ENCODE measurements around the gene ZER1. TPM values are rescaled to one million over a fixed set of nuclear protein-coding genes. Genes with fewer than 3 reads are reported as not detected.

ZER1 gene
- total and polyA plus RNA-seq, 2 of the 4 experiments (the other 2 are of a cell fraction), result 7.7 to 34.9 TPM

- no peak overlapping the region for H3K27ac ChIP-seq (ENCODE audit: insufficient read depth, low read length)
- H4K5ac ChIP-seq (ENCODE audit: low read depth, low read length), result no peak overlapping the region
- H2BK15ac ChIP-seq (ENCODE audit: low read depth, low read length), result no peak overlapping the region
- H2BK5ac ChIP-seq (ENCODE audit: low read depth, low read length, poor library complexity, severe bottlenecking), result no peak overlapping the region
- no peaks in the 10 kb centered on the region for H3K9me1 ChIP-seq (ENCODE audit: insufficient read depth, low read length)
- in situ Hi-C loops (cut with MboI; ENCODE audit: low sequenced_read_pairs), result no loop called here
- no peak overlapping the region for H3K4me2 ChIP-seq (ENCODE audit: low read depth, low read length)
- H3K14ac ChIP-seq (replicated peaks; ENCODE audit: low read depth, low read length), result no peak overlapping the region
- H3K9ac ChIP-seq (ENCODE audit: low read depth, low read length), result no peak overlapping the region
- H3K79me1 ChIP-seq (ENCODE audit: low read depth in 1 of 2, low read length in 2 of 2), result no peaks in the 10 kb centered on the region
- no peak overlapping the region for H3K23ac ChIP-seq (ENCODE audit: low read depth, low read length)
- H2AK9ac ChIP-seq (replicated peaks; ENCODE audit: low read depth, low read length, poor library complexity), result no peak overlapping the region
- BruUV-seq (replicated peaks), result no TSS peak
- H2AK5ac ChIP-seq (ENCODE audit: low read depth, low read length), result no peak overlapping the region
- no peak overlapping the region for H3K4ac ChIP-seq (ENCODE audit: low read depth, low read length)
- no peaks in the 10 kb centered on the region for H3K9me3 ChIP-seq (ENCODE audit: control insufficient read depth, insufficient read depth, low read length)
- H4K20me1 ChIP-seq (ENCODE audit: insufficient read depth, low read length), result no peaks in the 10 kb centered on the region
- ATAC-seq (ENCODE audit: low read depth), result no peak
- ChIA-PET POLR2A (ENCODE audit: unreplicated experiment) (no interaction called here), CTCF (no interaction called here)
- H2BK20ac ChIP-seq (ENCODE audit: low read depth, low read length), result no peak overlapping the region
- no peaks in the 10 kb centered on the region for H3K36me3 ChIP-seq (ENCODE audit: control insufficient read depth, insufficient read depth, low read length)
- no peak overlapping the region for H2BK120ac ChIP-seq (ENCODE audit: low read depth, low read length)
- no peak overlapping the region for H2AFZ ChIP-seq (replicated peaks; ENCODE audit: low read length, poor library complexity)
- H3K18ac ChIP-seq (ENCODE audit: low read depth, low read length), result no peak overlapping the region
- H3K27me3 ChIP-seq (ENCODE audit: control insufficient read depth, insufficient read depth, low read length), result no peaks in the 10 kb centered on the region
- no peak for DNase-seq
- no peak overlapping the region for H3K56ac ChIP-seq (ENCODE audit: extremely low read depth, insufficient read depth, low read length)
- H3K4me1 ChIP-seq (ENCODE audit: control insufficient read depth, insufficient read depth, low read length), result no peaks in the 10 kb centered on the region
- TF ChIP-seq POLR2A (IDR thresholded peaks at IDR 0.05; ENCODE audit: low read depth, low read length), result no peak
- TF ChIP-seq, protein P1, sequence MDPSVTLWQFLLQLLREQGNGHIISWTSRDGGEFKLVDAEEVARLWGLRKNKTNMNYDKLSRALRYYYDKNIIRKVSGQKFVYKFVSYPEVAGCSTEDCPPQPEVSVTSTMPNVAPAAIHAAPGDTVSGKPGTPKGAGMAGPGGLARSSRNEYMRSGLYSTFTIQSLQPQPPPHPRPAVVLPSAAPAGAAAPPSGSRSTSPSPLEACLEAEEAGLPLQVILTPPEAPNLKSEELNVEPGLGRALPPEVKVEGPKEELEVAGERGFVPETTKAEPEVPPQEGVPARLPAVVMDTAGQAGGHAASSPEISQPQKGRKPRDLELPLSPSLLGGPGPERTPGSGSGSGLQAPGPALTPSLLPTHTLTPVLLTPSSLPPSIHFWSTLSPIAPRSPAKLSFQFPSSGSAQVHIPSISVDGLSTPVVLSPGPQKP (IDR thresholded peaks at IDR 0.05; ENCODE audit: borderline replicate concordance, low read depth, low read length), result no peak
- no peak for TF ChIP-seq BHLHE40 (IDR thresholded peaks at IDR 0.05; ENCODE audit: low read depth, low read length)
- TF ChIP-seq MAFK (IDR thresholded peaks at IDR 0.05; ENCODE audit: low read depth, low read length), result no peak
- no peak for TF ChIP-seq FOS (IDR thresholded peaks at IDR 0.05; ENCODE audit: low read depth, low read length)
- no peak for TF ChIP-seq MAZ (IDR thresholded peaks at IDR 0.05; ENCODE audit: borderline replicate concordance, low read depth, low read length)
- TF ChIP-seq NFE2L2 (IDR thresholded peaks at IDR 0.05; ENCODE audit: low read depth, low read length), result no peak
- no peak for TF ChIP-seq RAD21 (IDR thresholded peaks at IDR 0.05; ENCODE audit: low read length)
- no peak for TF ChIP-seq SMC3 (IDR thresholded peaks at IDR 0.05; ENCODE audit: low read depth, low read length)
- no peak for TF ChIP-seq RFX5 (IDR thresholded peaks at IDR 0.05; ENCODE audit: low read depth, low read length)
- TF ChIP-seq CHD1 (IDR thresholded peaks at IDR 0.05; ENCODE audit: low read depth, low read length), result no peak
- TF ChIP-seq CEBPB (IDR thresholded peaks at IDR 0.05; ENCODE audit: low read depth, low read length), result no peak
- no peak for TF ChIP-seq MXI1 (IDR thresholded peaks at IDR 0.05; ENCODE audit: borderline replicate concordance, low read depth, low read length)
- TF ChIP-seq, protein P2, sequence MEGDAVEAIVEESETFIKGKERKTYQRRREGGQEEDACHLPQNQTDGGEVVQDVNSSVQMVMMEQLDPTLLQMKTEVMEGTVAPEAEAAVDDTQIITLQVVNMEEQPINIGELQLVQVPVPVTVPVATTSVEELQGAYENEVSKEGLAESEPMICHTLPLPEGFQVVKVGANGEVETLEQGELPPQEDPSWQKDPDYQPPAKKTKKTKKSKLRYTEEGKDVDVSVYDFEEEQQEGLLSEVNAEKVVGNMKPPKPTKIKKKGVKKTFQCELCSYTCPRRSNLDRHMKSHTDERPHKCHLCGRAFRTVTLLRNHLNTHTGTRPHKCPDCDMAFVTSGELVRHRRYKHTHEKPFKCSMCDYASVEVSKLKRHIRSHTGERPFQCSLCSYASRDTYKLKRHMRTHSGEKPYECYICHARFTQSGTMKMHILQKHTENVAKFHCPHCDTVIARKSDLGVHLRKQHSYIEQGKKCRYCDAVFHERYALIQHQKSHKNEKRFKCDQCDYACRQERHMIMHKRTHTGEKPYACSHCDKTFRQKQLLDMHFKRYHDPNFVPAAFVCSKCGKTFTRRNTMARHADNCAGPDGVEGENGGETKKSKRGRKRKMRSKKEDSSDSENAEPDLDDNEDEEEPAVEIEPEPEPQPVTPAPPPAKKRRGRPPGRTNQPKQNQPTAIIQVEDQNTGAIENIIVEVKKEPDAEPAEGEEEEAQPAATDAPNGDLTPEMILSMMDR (conservative IDR thresholded peaks at IDR 0.05; ENCODE audit: low read depth, low read length), result no peak
- TF ChIP-seq, protein P3, sequence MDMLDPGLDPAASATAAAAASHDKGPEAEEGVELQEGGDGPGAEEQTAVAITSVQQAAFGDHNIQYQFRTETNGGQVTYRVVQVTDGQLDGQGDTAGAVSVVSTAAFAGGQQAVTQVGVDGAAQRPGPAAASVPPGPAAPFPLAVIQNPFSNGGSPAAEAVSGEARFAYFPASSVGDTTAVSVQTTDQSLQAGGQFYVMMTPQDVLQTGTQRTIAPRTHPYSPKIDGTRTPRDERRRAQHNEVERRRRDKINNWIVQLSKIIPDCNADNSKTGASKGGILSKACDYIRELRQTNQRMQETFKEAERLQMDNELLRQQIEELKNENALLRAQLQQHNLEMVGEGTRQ (IDR thresholded peaks at IDR 0.05; ENCODE audit: low read depth, low read length), result no peak
- H4K91ac ChIP-seq (ENCODE audit: insufficient read depth, low read depth, low read length), result no peak overlapping the region
- no peak overlapping the region for H3K4me3 ChIP-seq (ENCODE audit: insufficient read depth, low read depth, low read length)
- intact Hi-C loops (cut with micrococcal nuclease), result no loop called here
- dilution Hi-C loops (cut with HindIII; ENCODE audit: low sequenced_read_pairs, unreplicated experiment), result no loop called here
- H4K8ac ChIP-seq (ENCODE audit: low read depth in 2 of 2, low read length in 2 of 2), result no peak overlapping the region
- 97% methylated on average over 6 of the region's 19 CpGs; no CpG with 5 or more reads in 1 of the 2 experiments for WGBS, 2 experiments (ENCODE audit: extremely low coverage in 2 of 2, insufficient read length in 1 of 2)
Observed at GRCh38 chr9:128713941-128714573, 57.7 kb downstream of the ZER1 start.
